ENCODE data around the gene PDSS2.

The PDSS2 gene

GRCh38 chr6:107132330-107132954 is 326.9 kb downstream of the PDSS2 start:
- H3K36me3 ChIP-seq (ENCODE audit: insufficient read depth, low read length): no peaks in the 10 kb centered on the region
- no peaks in the 10 kb centered on the region for H3K9me3 ChIP-seq (ENCODE audit: insufficient read depth, low read length, severe bottlenecking)
- H3K27me3 ChIP-seq (ENCODE audit: insufficient read depth, low read length, poor library complexity): no peaks in the 10 kb centered on the region
- no peak overlapping the region for H3K27ac ChIP-seq (ENCODE audit: low read length)
- no peak overlapping the region for H3K4me3 ChIP-seq (ENCODE audit: low read depth in 1 of 2, low read length in 2 of 2)
- H4K20me1 ChIP-seq (ENCODE audit: insufficient read depth, low read length): no peaks in the 10 kb centered on the region
- H3K4me2 ChIP-seq (ENCODE audit: insufficient read depth, low read length): no peak overlapping the region
- DNase-seq: peak; percentile 56
- H3K4me1 ChIP-seq (ENCODE audit: insufficient read depth, low read length): no peaks in the 10 kb centered on the region
- TF ChIP-seq CTCF (IDR thresholded peaks at IDR 0.05; ENCODE audit: borderline replicate concordance, extremely low read depth, low read length, poor library complexity, severe bottlenecking): peak; percentile 59
- no peak for TF ChIP-seq EZH2 (IDR thresholded peaks at IDR 0.05; ENCODE audit: borderline replicate concordance, low read depth, low read length, severe bottlenecking)
- H2AFZ ChIP-seq (ENCODE audit: low read depth, low read length): no peak overlapping the region
- ATAC-seq (ENCODE audit: insufficient read depth, low read depth): no peak
- H3K79me2 ChIP-seq (ENCODE audit: insufficient read depth, low read length): no peaks in the 10 kb centered on the region
- no peak overlapping the region for H3K9ac ChIP-seq (ENCODE audit: low read depth, low read length)

- H3K9ac ChIP-seq (ENCODE audit: low read depth, low read length): no peak overlapping the region
- no peak overlapping the region for H3K4me3 ChIP-seq (ENCODE audit: low read depth in 1 of 2, low read length in 2 of 2)
- no peak overlapping the region for H3K4me2 ChIP-seq (ENCODE audit: insufficient read depth, low read length)
- no peaks in the 10 kb centered on the region for H4K20me1 ChIP-seq (ENCODE audit: insufficient read depth, low read length)
- ATAC-seq (ENCODE audit: insufficient read depth, low read depth) (no peak), DNase-seq (no peak)
- no peaks in the 10 kb centered on the region for H3K4me1 ChIP-seq (ENCODE audit: insufficient read depth, low read length)
- no peaks in the 10 kb centered on the region for H3K27me3 ChIP-seq (ENCODE audit: insufficient read depth, low read length, poor library complexity)
- no peaks in the 10 kb centered on the region for H3K79me2 ChIP-seq (ENCODE audit: insufficient read depth, low read length)
- H3K36me3 ChIP-seq (ENCODE audit: insufficient read depth, low read length): no peaks in the 10 kb centered on the region
- H3K9me3 ChIP-seq (ENCODE audit: insufficient read depth, low read length, severe bottlenecking): no peaks in the 10 kb centered on the region
- no peak for TF ChIP-seq EZH2 (IDR thresholded peaks at IDR 0.05; ENCODE audit: borderline replicate concordance, low read depth, low read length, severe bottlenecking)
- no peak for TF ChIP-seq CTCF (IDR thresholded peaks at IDR 0.05; ENCODE audit: borderline replicate concordance, extremely low read depth, low read length, poor library complexity, severe bottlenecking)
- H2AFZ ChIP-seq (ENCODE audit: low read depth, low read length): no peak overlapping the region
- no peak overlapping the region for H3K27ac ChIP-seq (ENCODE audit: low read length)
Observed at GRCh38 chr6:107129370-107129925, 329.9 kb downstream of the PDSS2 start.

- Histone ChIP-seq H3K27me3 (ENCODE audit: insufficient read depth, low read length, poor library complexity) (no peaks in the 10 kb centered on the region), H3K36me3 (ENCODE audit: insufficient read depth, low read length) (no peaks in the 10 kb centered on the region), H3K4me2 (ENCODE audit: insufficient read depth, low read length) (no peak overlapping the region), H3K9ac (ENCODE audit: low read depth, low read length) (no peak overlapping the region), H3K27ac (ENCODE audit: low read length) (no peak overlapping the region), H3K9me3 (ENCODE audit: insufficient read depth, low read length, severe bottlenecking) (no peaks in the 10 kb centered on the region), H2AFZ (ENCODE audit: low read depth, low read length) (no peak overlapping the region), H3K4me1 (ENCODE audit: insufficient read depth, low read length) (no peaks in the 10 kb centered on the region), H3K79me2 (ENCODE audit: insufficient read depth, low read length) (no peaks in the 10 kb centered on the region), H3K4me3 (ENCODE audit: low read depth in 1 of 2, low read length in 2 of 2) (no peak overlapping the region), H4K20me1 (ENCODE audit: insufficient read depth, low read length) (no peaks in the 10 kb centered on the region)
- TF ChIP-seq EZH2 (IDR thresholded peaks at IDR 0.05; ENCODE audit: borderline replicate concordance, low read depth, low read length, severe bottlenecking): no peak
- TF ChIP-seq CTCF (IDR thresholded peaks at IDR 0.05; ENCODE audit: borderline replicate concordance, extremely low read depth, low read length, poor library complexity, severe bottlenecking): no peak
- DNase-seq: no peak
- no peak for ATAC-seq (ENCODE audit: insufficient read depth, low read depth)
Observed at GRCh38 chr6:107128577-107128976, 330.8 kb downstream of the PDSS2 start.
